OCI-M2 (cell line): Measurements from ENCODE around the gene SIRT4.
A peak's percentile ranks its signal among the peaks of the same experiment; 100 is the strongest.
"Not testable (repeated sequence)": the region's sequence is repeated elsewhere in the genome, so short reads cannot be mapped to it uniquely, and the experiment has no call there.

ENCODE experiments used
- DNase-seq: peaks from one replicate; lab custom pipeline; 2025; ENCODE audit not compliant: unreplicated experiment; lab: John Stamatoyannopoulos, UW

Gene SIRT4

GRCh38 chr12:120301962-120302815, at the start of gene SIRT4:
Gene SIRT4 (plus strand): TSS chr12:120302321. CDS start chr12:120303562, 1,241 bp downstream.
- DNase-seq: peak; percentile 63

GRCh38 chr12:120253313-120253712, 48.8 kb upstream of the SIRT4 start:
- not testable (repeated sequence) for DNase-seq

- no peak for DNase-seq
Observed at GRCh38 chr12:120254809-120255208, 47.3 kb upstream of the SIRT4 start.

GRCh38 chr12:120257041-120257821, 44.9 kb upstream of the SIRT4 start:
- DNase-seq: no peak

GRCh38 chr12:120258323-120258896, 43.7 kb upstream of the SIRT4 start:
- no peak for DNase-seq

- no peak for DNase-seq
Observed at GRCh38 chr12:120259418-120260202, 42.5 kb upstream of the SIRT4 start.

- DNase-seq: no peak
Observed at GRCh38 chr12:120260607-120261006, 41.5 kb upstream of the SIRT4 start.

GRCh38 chr12:120261951-120262851, 39.9 kb upstream of the SIRT4 start:
- DNase-seq: no peak

- no peak for DNase-seq
Observed at GRCh38 chr12:120262852-120263747, 39.0 kb upstream of the SIRT4 start.

GRCh38 chr12:120263748-120264085, 38.4 kb upstream of the SIRT4 start:
- DNase-seq: no peak

GRCh38 chr12:120264086-120264903, 37.8 kb upstream of the SIRT4 start:
- DNase-seq: no peak

- DNase-seq: no peak
Observed at GRCh38 chr12:120264904-120265472, 37.1 kb upstream of the SIRT4 start.

- no peak for DNase-seq
Observed at GRCh38 chr12:120265473-120266179, 36.5 kb upstream of the SIRT4 start, which contains the start of gene PXN. Gene PXN (minus strand): TSS chr12:120265730. CDS start chr12:120265629, 101 bp downstream.

- DNase-seq: no peak
Observed at GRCh38 chr12:120266180-120266870, 35.8 kb upstream of the SIRT4 start.

GRCh38 chr12:120267736-120268135, 34.4 kb upstream of the SIRT4 start:
- DNase-seq: no peak

- DNase-seq: no peak
Observed at GRCh38 chr12:120276734-120277133, 25.4 kb upstream of the SIRT4 start.
